DMS 273 (cell line): Measurements from ENCODE around the gene AGBL1.

Experiments
- DNase-seq: peaks from one replicate; lab custom pipeline; 2025; ENCODE audit not compliant: unreplicated experiment; lab: John Stamatoyannopoulos, UW

The AGBL1 gene

DNA sequence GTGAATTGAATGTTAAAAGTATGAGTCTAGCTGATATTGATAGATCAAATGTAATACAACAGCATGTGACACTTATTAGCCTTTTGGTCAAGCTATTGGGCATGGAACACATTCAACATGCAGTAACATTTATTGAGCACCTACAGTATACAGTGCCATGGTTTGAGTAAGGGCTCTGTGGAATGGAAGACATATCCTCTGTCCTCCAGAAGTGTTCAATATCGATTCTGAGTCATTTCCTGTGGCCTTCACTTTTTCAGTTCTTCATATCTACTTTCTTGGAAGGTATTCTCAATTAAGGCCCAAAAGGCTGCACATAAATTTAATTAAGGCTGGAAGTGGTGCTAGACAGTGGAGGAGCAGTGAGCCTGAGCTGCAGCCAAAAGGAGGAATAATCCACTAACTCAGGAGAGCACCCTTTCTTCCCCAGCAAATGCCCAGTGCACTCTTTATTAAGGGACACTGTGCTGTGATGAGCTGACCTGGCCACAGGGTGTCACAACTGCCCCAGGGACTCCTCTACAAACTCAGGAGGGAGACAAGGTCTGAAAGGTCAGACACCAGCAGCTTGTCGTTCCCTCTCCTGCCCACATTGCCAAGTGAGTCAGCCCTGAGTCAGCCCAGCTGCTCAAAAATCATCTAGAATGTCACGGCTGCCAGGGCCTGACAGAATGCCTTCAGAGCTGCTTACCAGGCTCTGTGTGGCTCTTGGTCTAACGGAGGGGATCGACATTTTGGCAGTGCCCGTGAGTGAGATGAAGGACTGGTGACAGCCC is 544.8 kb downstream of the AGBL1 start:
- peak; percentile 88 for DNase-seq

GRCh38 chr15:86629409-86630356 is 550.0 kb downstream of the AGBL1 start:
- DNase-seq: no peak

- no peak for DNase-seq
These were observed 551.3 kb downstream of the AGBL1 start for GRCh38 chr15:86630946-86631345.

- DNase-seq: no peak
These were observed 554.5 kb downstream of the AGBL1 start for GRCh38 chr15:86634146-86634545.

DNA sequence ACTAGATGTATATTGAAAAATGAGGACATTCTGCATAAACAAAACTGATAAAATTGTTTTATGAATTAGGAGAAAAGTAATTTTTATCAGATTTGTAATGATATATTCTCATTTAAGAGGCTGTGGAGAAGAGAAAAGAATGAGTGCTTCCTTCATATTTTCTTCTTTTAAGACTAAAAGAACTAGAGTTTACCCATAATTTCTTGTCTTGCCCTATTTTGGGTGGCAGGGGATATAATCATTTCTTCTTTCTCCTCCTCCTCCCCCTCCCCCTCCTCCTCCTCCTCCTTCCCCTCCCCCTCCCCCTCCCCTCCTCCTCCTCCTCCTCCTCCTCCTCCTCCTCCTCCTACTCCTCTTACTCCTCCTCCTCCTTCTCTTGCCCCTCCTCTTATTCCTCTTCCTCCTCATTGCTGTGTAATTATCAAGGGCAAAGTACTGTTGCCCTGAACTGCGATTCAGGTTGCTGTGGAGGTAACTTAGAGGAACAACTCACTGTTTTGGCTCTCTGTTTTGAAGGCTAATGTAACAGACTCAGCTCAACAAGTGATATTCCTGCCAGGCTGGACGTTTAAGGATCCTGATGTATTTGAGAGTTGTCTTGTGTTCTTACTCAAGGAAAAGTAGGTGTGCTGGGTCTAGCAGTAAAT is 555.4 kb downstream of the AGBL1 start:
- DNase-seq: no peak

- DNase-seq: no peak
These were observed 564.7 kb downstream of the AGBL1 start for GRCh38 chr15:86644339-86644738.

DNA sequence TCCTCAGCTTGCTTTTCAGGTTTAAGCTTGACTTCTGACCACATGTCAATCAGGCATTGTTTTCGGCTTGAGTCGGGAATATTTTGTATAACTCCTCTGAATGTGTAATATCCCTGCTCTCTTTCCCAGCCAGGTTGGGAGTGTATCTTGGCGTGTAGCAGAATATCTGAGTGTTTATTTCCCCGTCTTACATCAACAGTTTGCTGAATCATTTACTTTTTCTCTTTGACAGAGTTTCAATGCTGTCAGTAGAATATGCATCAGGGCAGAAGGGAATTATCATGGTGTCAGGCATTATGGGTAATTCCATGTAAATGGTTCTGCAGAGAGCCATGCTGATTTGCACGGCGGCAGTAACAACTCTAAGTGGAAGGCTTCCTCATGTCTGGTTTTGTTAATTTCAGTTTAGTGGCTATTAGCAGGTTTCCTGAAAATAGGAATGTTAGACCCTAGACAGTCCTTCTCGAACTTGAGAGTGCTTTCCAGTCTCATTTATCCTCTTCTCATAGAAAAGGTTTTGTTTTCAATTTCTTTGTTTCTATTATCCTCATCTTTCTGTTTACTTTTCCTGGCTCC is 566.3 kb downstream of the AGBL1 start:
- DNase-seq: no peak

GRCh38 chr15:86647810-86648440 is 568.3 kb downstream of the AGBL1 start:
- DNase-seq: no peak

DNA sequence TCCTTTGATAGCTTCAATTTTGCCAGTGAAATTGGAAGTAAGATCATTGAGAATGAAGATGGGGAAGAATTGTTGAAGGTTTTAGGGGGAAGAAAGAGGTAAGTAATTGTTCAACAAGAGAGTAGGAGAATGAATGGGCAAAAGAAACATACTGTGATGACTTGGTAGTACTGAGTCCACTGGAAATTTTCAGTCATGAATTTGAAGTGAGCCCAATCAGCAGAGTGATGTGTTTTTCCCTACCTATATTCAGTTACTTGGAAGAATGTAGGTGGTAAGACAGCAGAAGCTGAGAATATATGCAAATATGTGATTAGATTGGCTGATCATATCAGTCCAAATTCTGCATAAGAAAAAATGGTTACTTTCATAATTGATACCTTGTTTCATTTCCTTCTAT is 569.6 kb downstream of the AGBL1 start:
- no peak for DNase-seq

DNA sequence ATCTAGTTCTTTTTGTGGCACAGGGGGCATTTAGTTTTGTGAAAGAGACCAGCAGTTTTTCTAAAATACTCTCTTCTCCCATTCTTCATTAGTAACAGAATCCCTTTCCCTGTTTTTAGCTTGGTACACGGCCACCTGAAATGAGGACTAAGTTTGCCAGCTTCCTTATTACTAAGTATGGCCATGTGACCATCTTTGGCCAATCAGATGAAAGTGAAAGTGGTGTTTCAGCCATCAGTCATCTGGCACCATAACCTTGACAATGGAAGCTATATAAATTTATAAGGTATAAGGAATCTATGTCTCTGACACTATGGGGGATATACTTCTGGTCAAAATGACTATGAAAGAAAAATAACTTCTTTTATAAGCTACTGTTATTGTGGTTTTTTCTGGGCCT is 570.4 kb downstream of the AGBL1 start:
- DNase-seq: peak; percentile 17

GRCh38 chr15:86653344-86654197 is 573.9 kb downstream of the AGBL1 start:
- DNase-seq: no peak

- DNase-seq: no peak
These were observed 574.8 kb downstream of the AGBL1 start for GRCh38 chr15:86654501-86654900.

GRCh38 chr15:86657305-86657704 is 577.6 kb downstream of the AGBL1 start:
- no peak for DNase-seq

- no peak for DNase-seq
These were observed 580.2 kb downstream of the AGBL1 start for GRCh38 chr15:86659724-86660411.

DNA sequence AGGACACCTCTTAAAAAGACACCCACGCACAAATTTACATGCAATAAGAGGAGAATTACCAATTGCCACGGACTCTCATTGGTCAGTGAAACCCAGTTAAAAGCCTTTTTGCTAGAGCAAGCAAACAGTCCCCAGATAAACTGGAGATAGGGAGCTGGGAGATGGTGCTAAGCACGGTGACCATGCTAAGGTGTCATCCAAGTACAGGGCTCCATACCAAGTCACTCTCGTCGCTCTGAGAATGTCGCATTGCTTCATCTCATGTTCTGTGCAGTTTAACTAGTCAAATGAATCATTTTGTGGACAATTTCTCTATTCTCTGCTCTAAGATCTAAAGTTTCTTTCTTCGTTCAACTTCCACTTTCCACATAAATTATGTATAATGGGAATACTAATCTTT is 581.9 kb downstream of the AGBL1 start:
- DNase-seq: no peak

- no peak for DNase-seq
These were observed 583.6 kb downstream of the AGBL1 start for GRCh38 chr15:86663304-86663703.

- DNase-seq: no peak
These were observed 584.3 kb downstream of the AGBL1 start for GRCh38 chr15:86663979-86664378.

DNA sequence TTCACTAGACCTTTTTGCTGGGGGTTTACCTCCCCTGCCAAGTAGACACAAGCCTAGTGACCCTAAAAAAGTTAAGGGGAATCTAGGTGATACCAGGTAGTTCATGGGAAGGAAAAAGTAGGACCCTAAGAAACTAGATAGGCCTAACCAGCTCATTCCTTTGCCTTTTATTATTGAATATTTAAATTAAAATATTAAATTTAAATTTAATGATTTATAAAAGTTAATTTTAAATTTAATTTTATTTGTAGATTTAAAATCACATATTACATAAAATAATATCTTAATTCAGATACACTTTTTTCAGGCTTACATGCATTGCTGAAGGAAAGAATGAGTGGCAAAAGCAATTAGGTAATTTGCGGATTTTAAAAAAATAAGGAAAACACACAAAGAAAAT is 584.9 kb downstream of the AGBL1 start:
- no peak for DNase-seq

- DNase-seq: no peak
These were observed 596.3 kb downstream of the AGBL1 start for GRCh38 chr15:86676002-86676401.
